ENCODE data around the gene UGT1A8. TPM values are rescaled to one million over a fixed set of nuclear protein-coding genes. Genes with fewer than 3 reads are reported as not detected.

The UGT1A8 gene
- total RNA-seq, 1 donor, result not detected

- Histone ChIP-seq H3K36me3 (ENCODE audit: insufficient read depth, low read length) (no peaks in the 10 kb centered on the region), H3K9me3 (ENCODE audit: low read depth, low read length) (no peaks in the 10 kb centered on the region), H3K4me3 (ENCODE audit: insufficient read depth, low read length) (no peak overlapping the region), H3K4me1 (ENCODE audit: insufficient read depth, low read length) (no peaks in the 10 kb centered on the region), H3K27ac (ENCODE audit: low read depth, low read length) (no peak overlapping the region), H3K79me2 (ENCODE audit: insufficient read depth, low read length) (no peaks in the 10 kb centered on the region), H2AFZ (ENCODE audit: low read length) (no peak overlapping the region), H3K27me3 (ENCODE audit: insufficient read depth, low read length) (peaks cover 24% of the 10 kb centered on the region), H4K20me1 (ENCODE audit: insufficient read depth, low read length) (no peaks in the 10 kb centered on the region), H3K4me2 (ENCODE audit: insufficient read depth, low read length) (no peak overlapping the region)
- TF ChIP-seq CTCF (IDR thresholded peaks at IDR 0.05; ENCODE audit: extremely low read depth, low read depth, low read length), result no peak
- DNase-seq (ENCODE audit: insufficient read length, low spot score, missing footprints), result peak; percentile 18
Measured at GRCh38 chr2:233813236-233814055, 196.0 kb downstream of the UGT1A8 start.

GRCh38 chr2:233814056-233814835 lies 196.8 kb downstream of the UGT1A8 start:
- no peak overlapping the region for H3K4me2 ChIP-seq (ENCODE audit: insufficient read depth, low read length)
- no peak overlapping the region for H3K27ac ChIP-seq (ENCODE audit: low read depth, low read length)
- H3K27me3 ChIP-seq (ENCODE audit: insufficient read depth, low read length), result peaks cover 16% of the 10 kb centered on the region
- no peak for TF ChIP-seq CTCF (IDR thresholded peaks at IDR 0.05; ENCODE audit: extremely low read depth, low read depth, low read length)
- no peaks in the 10 kb centered on the region for H3K4me1 ChIP-seq (ENCODE audit: insufficient read depth, low read length)
- no peak overlapping the region for H3K4me3 ChIP-seq (ENCODE audit: insufficient read depth, low read length)
- DNase-seq (ENCODE audit: insufficient read length, low spot score, missing footprints), result peak; percentile 75
- H3K79me2 ChIP-seq (ENCODE audit: insufficient read depth, low read length), result no peaks in the 10 kb centered on the region
- no peak overlapping the region for H2AFZ ChIP-seq (ENCODE audit: low read length)
- no peaks in the 10 kb centered on the region for H4K20me1 ChIP-seq (ENCODE audit: insufficient read depth, low read length)
- H3K36me3 ChIP-seq (ENCODE audit: insufficient read depth, low read length), result no peaks in the 10 kb centered on the region
- H3K9me3 ChIP-seq (ENCODE audit: low read depth, low read length), result no peaks in the 10 kb centered on the region

GRCh38 chr2:233815861-233816260 lies 198.4 kb downstream of the UGT1A8 start:
- TF ChIP-seq CTCF (IDR thresholded peaks at IDR 0.05; ENCODE audit: extremely low read depth, low read depth, low read length), result no peak
- DNase-seq (ENCODE audit: insufficient read length, low spot score, missing footprints), result no peak
- Histone ChIP-seq H3K4me1 (ENCODE audit: insufficient read depth, low read length) (no peaks in the 10 kb centered on the region), H2AFZ (ENCODE audit: low read length) (no peak overlapping the region), H3K27ac (ENCODE audit: low read depth, low read length) (no peak overlapping the region), H3K4me3 (ENCODE audit: insufficient read depth, low read length) (no peak overlapping the region), H3K9me3 (ENCODE audit: low read depth, low read length) (no peaks in the 10 kb centered on the region), H3K79me2 (ENCODE audit: insufficient read depth, low read length) (no peaks in the 10 kb centered on the region), H3K36me3 (ENCODE audit: insufficient read depth, low read length) (no peaks in the 10 kb centered on the region), H3K27me3 (ENCODE audit: insufficient read depth, low read length) (peaks cover 9% of the 10 kb centered on the region), H3K4me2 (ENCODE audit: insufficient read depth, low read length) (no peak overlapping the region), H4K20me1 (ENCODE audit: insufficient read depth, low read length) (no peaks in the 10 kb centered on the region)

- no peak overlapping the region for H3K4me2 ChIP-seq (ENCODE audit: insufficient read depth, low read length)
- no peaks in the 10 kb centered on the region for H3K9me3 ChIP-seq (ENCODE audit: low read depth, low read length)
- peak; percentile 26 for DNase-seq (ENCODE audit: insufficient read length, low spot score, missing footprints)
- no peaks in the 10 kb centered on the region for H3K79me2 ChIP-seq (ENCODE audit: insufficient read depth, low read length)
- H3K36me3 ChIP-seq (ENCODE audit: insufficient read depth, low read length), result no peaks in the 10 kb centered on the region
- H2AFZ ChIP-seq (ENCODE audit: low read length), result no peak overlapping the region
- H3K4me3 ChIP-seq (ENCODE audit: insufficient read depth, low read length), result no peak overlapping the region
- no peak for TF ChIP-seq CTCF (IDR thresholded peaks at IDR 0.05; ENCODE audit: extremely low read depth, low read depth, low read length)
- H4K20me1 ChIP-seq (ENCODE audit: insufficient read depth, low read length), result no peaks in the 10 kb centered on the region
- H3K4me1 ChIP-seq (ENCODE audit: insufficient read depth, low read length), result no peaks in the 10 kb centered on the region
- H3K27ac ChIP-seq (ENCODE audit: low read depth, low read length), result no peak overlapping the region
- H3K27me3 ChIP-seq (ENCODE audit: insufficient read depth, low read length), result peaks cover 10% of the 10 kb centered on the region
Measured at GRCh38 chr2:233816334-233816733, 198.9 kb downstream of the UGT1A8 start.
